HG03521 (cell line): ENCODE measurements around the gene ACADL.

Experiments
- ATAC-seq: cut with Tn5 transposase; IDR thresholded peaks from one replicate; pipeline ENCODE4 v1.9.1; 2021; ENCODE audit warnings: mild to moderate bottlenecking, moderate library complexity; ENCODE audit not compliant: unreplicated experiment

ACADL gene

GRCh38 chr2:210224941-210225672, at the start of gene ACADL:
ACADL (minus strand) TSS chr2:210225447; CDS start chr2:210225263, 184 bp downstream.
- ATAC-seq, result no peak

GRCh38 chr2:210271300-210271699, 46.1 kb upstream of the ACADL start:
- no peak for ATAC-seq

GRCh38 chr2:210269148-210269547, 43.9 kb upstream of the ACADL start:
- ATAC-seq, result no peak

GRCh38 chr2:210268281-210268680, 43.0 kb upstream of the ACADL start:
- ATAC-seq, result no peak

DNA sequence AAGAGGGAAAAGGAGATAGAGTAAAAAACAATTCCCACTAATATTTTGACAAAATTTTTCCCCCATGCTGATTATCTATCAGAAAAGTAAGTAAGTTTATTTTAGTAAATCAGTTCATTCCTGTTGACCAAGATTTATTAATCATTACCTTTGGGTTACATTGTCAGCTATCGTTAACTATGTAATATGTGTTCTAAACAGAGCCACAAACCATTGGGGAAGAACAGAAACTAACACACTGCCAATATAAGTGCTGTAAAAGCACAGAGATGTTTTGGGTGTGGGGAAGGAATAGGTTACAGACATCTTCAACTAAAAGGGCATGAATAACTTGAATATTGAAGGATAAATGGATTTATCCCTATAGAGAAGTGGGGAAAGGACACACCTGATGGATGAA, 42.5 kb upstream of the ACADL start:
- ATAC-seq, result no peak

- ATAC-seq, result no peak
Observed at GRCh38 chr2:210264282-210264681, 39.0 kb upstream of the ACADL start.

- no peak for ATAC-seq
Observed at GRCh38 chr2:210263841-210264240, 38.6 kb upstream of the ACADL start.

DNA sequence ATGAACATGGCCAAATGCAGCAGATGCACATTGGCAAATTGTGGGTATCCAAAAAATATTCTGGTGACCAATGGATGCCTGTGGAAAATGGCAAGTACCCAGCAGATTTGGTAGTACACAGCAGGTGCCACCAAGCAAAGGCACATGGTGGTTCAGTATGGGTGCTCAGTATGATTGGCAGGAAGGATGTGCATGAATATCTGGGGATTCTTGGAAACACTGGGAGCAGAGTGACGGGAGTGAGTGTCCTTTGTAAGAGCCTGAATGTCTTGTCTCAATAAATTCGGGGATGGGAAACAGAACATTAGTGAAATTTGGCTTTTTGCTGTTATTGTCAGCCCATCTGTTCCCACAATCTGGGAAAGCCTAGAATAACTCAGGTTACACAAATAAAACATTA, 36.8 kb upstream of the ACADL start:
- ATAC-seq, result no peak

GRCh38 chr2:210259687-210260086, 34.4 kb upstream of the ACADL start:
- ATAC-seq, result no peak

DNA sequence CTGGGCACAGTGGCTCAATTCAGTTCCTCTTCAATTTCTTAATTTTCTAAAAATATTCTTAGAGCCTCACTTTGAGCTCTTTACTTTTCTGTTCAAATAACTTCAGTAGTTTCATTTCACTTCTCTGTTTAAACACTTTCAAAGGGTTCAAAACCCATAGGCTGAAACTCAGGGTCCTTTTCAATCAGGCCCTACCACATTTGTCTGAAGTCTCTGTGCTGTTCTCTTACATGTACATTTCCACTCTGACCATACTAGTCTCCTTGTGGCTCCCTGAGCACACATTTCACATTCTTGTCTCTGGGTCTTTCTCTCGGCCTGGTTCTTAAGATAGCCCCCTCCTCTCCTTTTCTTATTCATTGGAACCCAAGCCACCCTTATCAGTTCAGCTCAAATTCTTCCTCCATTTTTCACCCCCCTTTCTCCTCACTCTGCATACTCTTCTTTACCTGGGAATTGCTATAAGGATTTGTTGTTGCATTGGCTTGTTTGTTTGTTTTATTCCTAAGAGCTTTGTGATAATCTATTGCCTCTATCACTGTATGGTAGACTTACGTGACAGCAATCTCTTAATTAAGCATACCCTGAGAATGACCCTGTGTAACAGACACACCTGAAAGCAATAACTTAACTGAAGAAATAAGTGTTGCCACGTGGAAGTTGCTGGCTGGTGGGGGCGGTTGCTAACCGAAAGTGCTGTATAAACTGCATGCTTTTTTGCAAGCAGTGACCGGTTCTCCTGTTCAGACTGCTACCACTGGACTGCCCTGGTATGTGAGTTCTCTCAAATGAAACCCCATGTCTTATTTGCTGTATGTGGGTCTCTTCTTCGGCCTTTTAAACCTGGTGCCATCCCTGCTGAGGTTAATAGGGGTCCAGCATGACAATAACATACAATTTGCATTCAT, 27.7 kb upstream of the ACADL start:
- ATAC-seq, result no peak

- no peak for ATAC-seq
Observed at GRCh38 chr2:210250622-210251021, 25.4 kb upstream of the ACADL start.

- ATAC-seq, result no peak
Observed at GRCh38 chr2:210233487-210233886, 8.2 kb upstream of the ACADL start.

- no peak for ATAC-seq
Observed at GRCh38 chr2:210230984-210231383, 5.7 kb upstream of the ACADL start.

GRCh38 chr2:210230518-210230917, 5.3 kb upstream of the ACADL start:
- ATAC-seq, result no peak

DNA sequence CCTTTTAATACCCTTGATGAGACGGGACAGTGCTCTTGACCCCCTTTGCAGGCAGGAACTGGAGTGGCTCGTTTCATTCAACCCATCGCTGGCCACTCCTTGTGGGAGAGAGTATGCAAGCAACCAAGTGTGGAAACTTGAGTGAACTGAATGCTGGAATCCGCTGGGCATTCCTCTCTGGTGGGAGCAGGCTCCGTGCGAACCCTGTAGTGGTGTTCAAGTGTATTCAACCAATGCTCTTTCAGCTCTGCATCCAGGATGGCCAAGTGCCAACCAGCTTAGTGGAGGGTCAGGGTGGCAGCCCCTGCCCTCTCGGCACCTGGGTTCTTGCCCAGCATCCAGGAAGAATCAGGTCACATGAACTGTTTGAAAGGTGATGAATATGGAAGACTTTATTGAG, 3.3 kb upstream of the ACADL start:
- ATAC-seq, result no peak

DNA sequence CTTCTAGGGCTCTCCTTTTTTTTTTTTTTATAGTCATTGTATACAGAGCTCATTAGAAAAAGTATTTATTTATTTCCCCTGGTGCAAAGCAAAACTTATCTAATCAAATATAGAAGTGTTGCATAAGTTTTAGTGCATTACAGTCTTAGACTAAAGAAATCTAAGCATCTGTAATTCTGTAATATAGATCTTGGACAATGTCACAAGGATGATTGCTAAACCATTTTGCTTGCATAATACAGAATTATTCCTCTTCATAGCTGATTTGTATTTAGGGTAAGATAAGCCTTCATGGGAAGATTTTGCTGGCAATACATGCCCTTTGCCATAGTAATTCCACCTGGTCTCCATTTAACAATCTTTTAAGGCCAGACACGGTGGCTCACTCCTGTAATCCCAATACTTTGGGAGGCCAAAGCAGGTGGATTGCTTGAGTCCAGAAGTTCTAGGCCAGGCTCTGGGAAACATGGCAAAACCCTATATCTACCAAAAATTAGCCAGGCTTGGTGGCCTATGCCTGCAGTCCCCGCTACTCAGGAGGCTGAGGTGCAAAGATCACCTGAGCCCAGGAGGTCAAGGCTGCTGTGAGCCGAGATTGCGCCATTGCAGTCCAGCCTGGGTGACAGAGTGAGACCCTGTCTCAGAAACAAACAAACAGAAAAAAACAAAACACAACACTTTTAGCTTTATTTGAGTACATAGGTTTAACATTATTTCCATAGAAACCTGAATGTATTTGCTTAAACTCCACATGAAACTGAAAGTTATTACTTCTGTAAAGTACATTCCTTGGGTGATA, 2.2 kb upstream of the ACADL start:
- no peak for ATAC-seq

- no peak for ATAC-seq
Observed at GRCh38 chr2:210226223-210226622, 976 bp upstream of the ACADL start.

DNA sequence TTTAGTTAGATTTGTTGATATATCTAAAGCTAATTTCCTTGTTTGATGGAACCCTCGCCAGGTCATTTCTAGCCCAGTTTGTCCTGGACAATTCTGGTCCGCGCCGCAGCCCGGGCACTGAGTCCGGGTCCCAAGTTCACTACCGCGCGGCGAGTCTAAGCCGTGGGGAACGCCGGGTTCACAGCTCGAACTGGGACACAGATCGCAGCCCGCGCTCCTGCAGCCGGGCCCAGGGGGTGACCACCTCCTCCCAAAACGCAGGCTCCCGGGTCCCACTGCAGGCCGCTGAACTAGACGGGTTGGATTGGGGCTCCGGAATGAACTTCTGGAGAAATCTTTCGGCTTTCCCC, 681 bp downstream of the ACADL start:
- ATAC-seq, result no peak

- ATAC-seq, result no peak
Observed at GRCh38 chr2:210215120-210215519, 10.1 kb downstream of the ACADL start.

- no peak for ATAC-seq
Observed at GRCh38 chr2:210210185-210210584, 15.1 kb downstream of the ACADL start.

- ATAC-seq, result no peak
Observed at GRCh38 chr2:210207929-210208328, 17.3 kb downstream of the ACADL start.
